GM10248 (cell line): Measurements from ENCODE around the gene PTPRU.
"Not testable (repeated sequence)": the region's sequence is repeated elsewhere in the genome, so short reads cannot be mapped to it uniquely, and the experiment has no call there.

Experiments
- CTCF ChIA-PET: fragments of 300-600 bp; sonication (Branson Sonifier 250); formaldehyde crosslinking; extraction: SDS; loops from one replicate; lab custom pipeline; 2021; ENCODE audit warnings: antibody characterized with exemption; lab: Yijun Ruan, JAX
- POLR2A ChIA-PET: fragments of 350-650 bp; sonication (Branson Sonifier 250); formaldehyde crosslinking; extraction: SDS; loops from one replicate; lab custom pipeline; 2020; ENCODE audit warnings: antibody characterized with exemption; lab: Yijun Ruan, JAX
- DNase-seq: peaks from one replicate; pipeline ENCODE4 v3.0.0; 2012; ENCODE audit errors: extremely low spot score
- TF ChIP-seq, protein P1 (sequence below): IDR thresholded peaks from 2 replicates; pipeline ENCODE4 v1.5.1; 2012; ENCODE audit warnings: mild to moderate bottlenecking, low read depth; ENCODE audit errors: extremely low read depth, missing control alignments, control extremely low read depth

Gene PTPRU

DNA sequence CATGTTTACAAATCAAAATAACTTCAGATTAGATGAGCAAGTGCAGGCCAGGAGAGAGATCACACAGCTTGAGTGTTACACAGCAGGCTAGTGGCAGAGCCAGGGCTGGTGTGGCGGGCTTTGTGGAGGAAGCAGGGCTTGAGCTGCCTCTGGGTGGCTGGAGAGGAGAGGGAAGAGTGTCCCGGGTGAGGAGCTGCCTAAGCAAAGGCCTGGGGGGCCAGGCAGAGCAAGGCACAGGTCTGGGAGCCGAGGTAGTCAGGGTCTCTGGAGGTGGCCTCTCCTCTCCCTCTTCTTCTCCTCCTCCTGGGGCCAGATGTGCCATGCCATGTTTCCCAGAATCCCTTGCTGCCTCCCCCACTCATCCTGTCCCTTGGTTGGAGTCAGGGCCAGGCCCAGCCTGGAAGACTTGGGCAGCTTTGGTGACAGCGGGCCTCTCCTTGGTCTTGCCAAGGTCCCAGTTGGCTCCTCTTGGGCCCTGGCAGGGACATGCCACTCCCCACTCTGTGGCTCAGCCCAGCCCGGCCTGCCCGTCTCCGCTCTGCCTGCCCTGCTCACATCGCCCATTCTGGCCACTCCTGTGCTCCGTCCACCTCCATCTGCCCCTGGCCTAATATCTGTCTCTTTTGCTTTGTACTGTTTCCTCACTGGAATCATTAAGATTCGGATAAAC is 70.3 kb downstream of the PTPRU start:
- CTCF ChIA-PET, result no interaction called here
- POLR2A ChIA-PET, result no interaction called here
- DNase-seq, result no peak
- TF ChIP-seq, protein P1, sequence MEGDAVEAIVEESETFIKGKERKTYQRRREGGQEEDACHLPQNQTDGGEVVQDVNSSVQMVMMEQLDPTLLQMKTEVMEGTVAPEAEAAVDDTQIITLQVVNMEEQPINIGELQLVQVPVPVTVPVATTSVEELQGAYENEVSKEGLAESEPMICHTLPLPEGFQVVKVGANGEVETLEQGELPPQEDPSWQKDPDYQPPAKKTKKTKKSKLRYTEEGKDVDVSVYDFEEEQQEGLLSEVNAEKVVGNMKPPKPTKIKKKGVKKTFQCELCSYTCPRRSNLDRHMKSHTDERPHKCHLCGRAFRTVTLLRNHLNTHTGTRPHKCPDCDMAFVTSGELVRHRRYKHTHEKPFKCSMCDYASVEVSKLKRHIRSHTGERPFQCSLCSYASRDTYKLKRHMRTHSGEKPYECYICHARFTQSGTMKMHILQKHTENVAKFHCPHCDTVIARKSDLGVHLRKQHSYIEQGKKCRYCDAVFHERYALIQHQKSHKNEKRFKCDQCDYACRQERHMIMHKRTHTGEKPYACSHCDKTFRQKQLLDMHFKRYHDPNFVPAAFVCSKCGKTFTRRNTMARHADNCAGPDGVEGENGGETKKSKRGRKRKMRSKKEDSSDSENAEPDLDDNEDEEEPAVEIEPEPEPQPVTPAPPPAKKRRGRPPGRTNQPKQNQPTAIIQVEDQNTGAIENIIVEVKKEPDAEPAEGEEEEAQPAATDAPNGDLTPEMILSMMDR, result no peak

DNA sequence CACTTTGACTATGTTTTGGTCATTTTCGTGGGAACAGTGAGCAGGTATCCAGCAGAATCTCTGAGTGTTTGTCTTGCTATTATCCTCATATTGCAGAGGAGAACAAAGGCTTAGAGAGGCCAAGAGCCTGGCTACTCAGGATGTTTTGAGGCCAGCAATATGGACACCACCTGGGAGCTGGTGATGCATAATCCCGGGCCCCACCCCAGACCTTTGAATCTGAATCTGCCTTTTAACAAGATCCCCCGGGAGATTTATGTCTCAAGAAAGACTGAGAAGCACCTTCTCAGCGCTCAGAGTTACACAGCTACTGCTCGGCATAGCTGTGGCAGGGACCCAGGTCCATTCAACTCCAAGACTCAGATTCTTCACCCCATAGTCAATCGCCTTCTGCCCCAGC is 72.8 kb downstream of the PTPRU start:
- ChIA-PET CTCF (no interaction called here), POLR2A (no interaction called here)
- TF ChIP-seq, protein P1, result no peak
- DNase-seq, result no peak

DNA sequence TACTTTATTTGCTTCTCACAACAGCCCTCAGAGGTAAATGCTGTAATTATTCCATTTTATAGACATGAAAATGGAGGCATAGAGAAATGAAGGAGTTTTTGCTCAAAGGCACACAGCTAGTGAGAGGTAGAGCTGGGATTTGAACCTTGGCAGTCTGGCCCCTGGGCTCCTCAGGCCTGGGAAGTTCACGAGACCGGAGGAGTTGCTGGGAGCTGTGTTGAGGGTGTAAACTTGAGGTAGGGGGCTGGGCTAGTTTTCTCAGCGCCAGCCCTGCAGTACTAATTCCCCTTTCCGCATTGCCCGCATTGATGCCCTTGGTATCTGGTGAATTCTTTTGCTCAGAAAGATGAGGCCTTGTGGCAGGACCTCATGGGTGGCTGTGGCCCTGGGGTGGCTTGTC is 73.3 kb downstream of the PTPRU start:
- ChIA-PET POLR2A (no interaction called here), CTCF (no interaction called here)
- TF ChIP-seq, protein P1, result no peak
- DNase-seq, result no peak

DNA sequence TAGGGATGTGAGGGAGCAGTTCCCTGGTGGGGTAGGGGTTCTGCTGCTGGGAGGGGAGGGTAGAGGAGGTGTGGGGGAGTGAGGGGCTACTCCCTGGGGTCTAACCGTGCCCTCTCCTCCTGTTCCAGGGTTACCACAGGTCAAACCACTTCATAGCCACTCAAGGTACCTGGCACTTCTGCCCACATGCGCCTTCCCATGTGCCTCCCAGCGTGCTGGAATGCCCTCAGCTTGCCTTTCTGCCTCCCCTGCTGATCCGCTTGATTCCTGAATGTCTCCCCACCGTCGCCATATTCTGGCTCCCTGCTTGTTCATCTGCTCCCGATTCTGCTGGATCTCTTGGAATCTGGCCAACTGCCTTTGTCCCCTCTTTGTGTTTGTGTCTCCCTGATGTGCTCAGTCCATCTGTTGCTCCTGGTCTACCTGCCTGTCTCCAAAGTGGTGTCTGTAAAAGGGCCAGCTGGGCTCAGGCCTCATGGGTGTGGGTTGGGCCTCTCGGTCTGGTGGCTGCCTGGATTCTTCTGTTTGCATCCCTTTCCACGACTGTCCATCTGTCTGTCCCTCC is 74.4 kb downstream of the PTPRU start:
- ChIA-PET POLR2A (no interaction called here), CTCF (no interaction called here)
- no peak for DNase-seq
- TF ChIP-seq, protein P1, result no peak

DNA sequence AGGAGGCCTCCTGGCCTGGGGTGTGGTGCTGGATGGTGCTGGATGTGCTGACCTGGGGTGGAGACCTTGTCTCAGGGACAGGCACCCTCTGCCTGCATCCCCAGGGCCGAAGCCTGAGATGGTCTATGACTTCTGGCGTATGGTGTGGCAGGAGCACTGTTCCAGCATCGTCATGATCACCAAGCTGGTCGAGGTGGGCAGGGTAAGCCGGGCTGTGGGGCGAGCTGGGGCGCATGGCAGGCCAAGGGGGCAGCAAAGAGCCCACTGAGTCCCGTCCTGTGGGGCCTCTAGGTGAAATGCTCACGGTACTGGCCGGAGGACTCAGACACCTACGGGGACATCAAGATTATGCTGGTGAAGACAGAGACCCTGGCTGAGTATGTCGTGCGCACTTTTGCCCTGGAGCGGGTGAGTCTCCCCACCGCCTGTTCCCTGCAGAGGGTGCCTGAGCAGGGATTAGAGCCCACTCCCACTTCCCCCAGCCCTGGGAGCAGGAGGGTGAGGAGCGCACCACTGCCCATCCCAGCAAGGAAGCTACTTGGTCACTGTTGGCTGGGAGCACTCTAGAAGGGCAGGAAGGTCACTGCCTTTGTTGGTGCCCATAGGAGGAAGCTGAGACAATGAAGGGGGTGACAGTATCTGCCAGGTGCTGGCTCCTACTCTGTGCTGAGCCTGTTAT is 75.2 kb downstream of the PTPRU start:
- DNase-seq, result no peak
- CTCF ChIA-PET, result no interaction called here
- TF ChIP-seq, protein P1, result no peak
- POLR2A ChIA-PET, result no interaction called here

DNA sequence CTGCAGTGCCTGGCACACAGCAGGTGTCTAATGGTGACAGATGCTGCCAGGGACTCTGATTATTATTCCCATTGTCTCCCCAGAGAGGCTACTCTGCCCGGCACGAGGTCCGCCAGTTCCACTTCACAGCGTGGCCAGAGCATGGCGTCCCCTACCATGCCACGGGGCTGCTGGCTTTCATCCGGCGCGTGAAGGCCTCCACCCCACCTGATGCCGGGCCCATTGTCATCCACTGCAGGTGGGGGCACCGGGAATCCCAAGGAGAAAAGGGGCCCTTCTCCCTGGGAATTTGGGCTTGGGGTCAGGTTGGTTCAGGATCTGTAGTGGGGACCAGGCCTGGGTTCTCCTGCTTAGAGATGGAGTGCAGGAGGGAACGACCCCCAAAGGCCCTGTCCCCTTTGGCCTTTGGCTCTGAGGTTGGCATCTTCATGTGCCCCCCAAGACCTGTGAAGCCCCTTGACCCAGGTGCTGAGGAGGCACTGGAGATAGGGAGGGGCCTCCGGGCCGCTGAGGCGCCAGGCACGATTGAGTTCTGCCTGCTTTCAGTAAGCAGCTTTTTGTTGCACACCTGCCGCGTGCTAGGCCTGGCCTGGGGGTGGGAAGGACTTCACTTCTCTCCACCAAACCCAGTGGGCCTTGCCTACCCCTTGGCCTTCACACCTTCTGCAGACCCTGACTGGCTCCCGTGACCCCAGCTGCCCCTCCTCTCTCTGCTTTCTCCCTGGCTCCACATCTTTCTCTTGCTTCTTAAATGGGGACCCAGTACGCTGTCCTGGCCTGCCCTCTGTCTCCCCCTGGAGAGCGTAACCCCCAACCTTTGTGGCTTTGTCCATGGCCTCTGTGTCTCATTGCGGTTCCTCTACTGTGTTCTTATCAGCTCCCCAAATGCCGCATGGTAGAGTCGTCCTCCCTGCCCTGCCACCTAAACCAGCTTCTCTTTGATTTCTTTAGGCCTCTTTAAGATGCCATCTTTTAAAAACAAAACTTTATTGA is 76.4 kb downstream of the PTPRU start:
- CTCF ChIA-PET, result interaction anchor here (1.0 kb wide), 1 partner anchor 17 kb away, joined by 4 read pairs; no protein-coding TSS in a partner anchor
- POLR2A ChIA-PET, result no interaction called here
- DNase-seq, result no peak
- TF ChIP-seq, protein P1, result no peak

DNA sequence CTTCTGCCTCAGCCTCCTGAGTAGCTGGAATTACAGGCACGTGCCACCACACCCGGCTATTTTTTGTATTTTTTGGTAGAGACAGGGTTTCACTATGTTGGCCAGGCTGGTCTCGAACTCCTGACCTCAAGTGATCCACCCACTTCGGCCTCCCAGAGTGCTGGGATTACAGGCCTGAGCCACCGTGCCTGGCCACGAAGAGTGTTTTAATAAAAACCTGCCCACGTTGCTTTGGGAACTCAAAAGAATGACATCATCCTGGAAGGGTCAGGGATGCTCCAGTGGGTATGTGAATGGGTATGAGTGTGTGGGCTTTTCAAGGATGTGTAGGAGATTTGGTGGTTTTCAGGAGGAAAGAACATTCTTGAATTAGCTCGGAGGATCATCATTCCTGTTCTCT is 78.4 kb downstream of the PTPRU start:
- POLR2A ChIA-PET, DNase-seq, CTCF ChIA-PET: not testable (repeated sequence)
